GM18870 (cell line): ENCODE measurements around the gene ABCB10.
"Not testable (repeated sequence)": the region's sequence is repeated elsewhere in the genome, so short reads cannot be mapped to it uniquely, and the experiment has no call there.

ENCODE experiments used
- ATAC-seq: cut with Tn5 transposase; IDR thresholded peaks from one replicate; pipeline ENCODE4 v1.9.1; 2021; ENCODE audit warnings: moderate library complexity; ENCODE audit not compliant: unreplicated experiment

Gene ABCB10

GRCh38 chr1:229574679-229575442 is 16.4 kb upstream of the ABCB10 start:
- ATAC-seq, result no peak

GRCh38 chr1:229572286-229572685 is 13.8 kb upstream of the ABCB10 start:
- no peak for ATAC-seq

- ATAC-seq, result no peak
Measured at GRCh38 chr1:229570891-229571516, 12.5 kb upstream of the ABCB10 start.

GRCh38 chr1:229570305-229570704 is 11.8 kb upstream of the ABCB10 start:
- ATAC-seq, result no peak

- no peak for ATAC-seq
Measured at GRCh38 chr1:229567109-229567868, 8.8 kb upstream of the ABCB10 start.

GRCh38 chr1:229563701-229564100 is 5.2 kb upstream of the ABCB10 start:
- no peak for ATAC-seq

- no peak for ATAC-seq
Measured at GRCh38 chr1:229563241-229563640, 4.7 kb upstream of the ABCB10 start.

GRCh38 chr1:229562686-229563085 is 4.2 kb upstream of the ABCB10 start:
- ATAC-seq, result no peak

GRCh38 chr1:229561141-229561540 is 2.6 kb upstream of the ABCB10 start:
- no peak for ATAC-seq

- ATAC-seq, result not testable (repeated sequence)
Measured at GRCh38 chr1:229560124-229560523, 1.6 kb upstream of the ABCB10 start.

GRCh38 chr1:229559336-229559801 is 862 bp upstream of the ABCB10 start:
- ATAC-seq, result not testable (repeated sequence)

- ATAC-seq, result peak; percentile 10
Measured at GRCh38 chr1:229557913-229558414, 543 bp downstream of the ABCB10 start.

- no peak for ATAC-seq
Measured at GRCh38 chr1:229557200-229557850, 1.2 kb downstream of the ABCB10 start.

GRCh38 chr1:229554886-229555621 is 3.5 kb downstream of the ABCB10 start:
- no peak for ATAC-seq

GRCh38 chr1:229553621-229554130 is 4.8 kb downstream of the ABCB10 start:
- ATAC-seq, result no peak

- ATAC-seq, result no peak
Measured at GRCh38 chr1:229552732-229553131, 5.8 kb downstream of the ABCB10 start.

- no peak for ATAC-seq
Measured at GRCh38 chr1:229550812-229551567, 7.5 kb downstream of the ABCB10 start.

- ATAC-seq, result no peak
Measured at GRCh38 chr1:229547542-229547941, 11.0 kb downstream of the ABCB10 start.

GRCh38 chr1:229544587-229544986 is 13.9 kb downstream of the ABCB10 start:
- ATAC-seq, result no peak
